H1 (cell line): ENCODE measurements around the gene CABP4. TPM values are rescaled to one million over a fixed set of nuclear protein-coding genes. Genes with fewer than 3 reads are reported as not detected.

ENCODE experiments used
- CBX8 ChIP-seq: fragments of 300-800, 300-1000 bp; sonication (generic); IDR thresholded peaks from 2 replicates; pipeline ENCODE4 v1.7.1; 2016; ENCODE audit warnings: low read depth, low read length, borderline replicate concordance
- CHD2 ChIP-seq: IDR thresholded peaks from 2 replicates; pipeline ENCODE4 v1.6.1; 2012; ENCODE audit warnings: low read length, improper control_type of control experiment
- CHD7 ChIP-seq: fragments of 300-600 bp; sonication (generic); IDR thresholded peaks from 2 replicates; pipeline ENCODE4 v1.7.1; 2012; ENCODE audit warnings: low read length, moderate library complexity, mild to moderate bottlenecking, inconsistent platforms; ENCODE audit not compliant: insufficient replicate concordance
- FOSL1 ChIP-seq: IDR thresholded peaks from 2 replicates; pipeline ENCODE4 v1.6.1; 2011; ENCODE audit warnings: mild to moderate bottlenecking, low read depth, low read length, moderate library complexity; ENCODE audit not compliant: insufficient read depth
- GTF2F1 ChIP-seq: IDR thresholded peaks from 2 replicates; pipeline ENCODE4 v1.6.1; 2012; ENCODE audit warnings: low read depth, low read length, improper control_type of control experiment, borderline replicate concordance
- KDM1A ChIP-seq: fragments of 200-600, 300-600 bp; sonication (generic); IDR thresholded peaks from 2 replicates; pipeline ENCODE4 v1.7.1; 2016; ENCODE audit warnings: mild to moderate bottlenecking, low read length, borderline replicate concordance
- KDM4A ChIP-seq: IDR thresholded peaks from one replicate; pipeline ENCODE4 v1.7.1; 2012; ENCODE audit warnings: low read depth, mild to moderate bottlenecking, moderate library complexity, low read length, inconsistent platforms; ENCODE audit not compliant: severe bottlenecking
- POLR2AphosphoS5 ChIP-seq: IDR thresholded peaks from 2 replicates; pipeline ENCODE4 v1.6.1; 2011; ENCODE audit warnings: low read depth, low read length
- RBBP5 ChIP-seq: IDR thresholded peaks from 2 replicates; pipeline ENCODE4 v1.7.1; 2012; ENCODE audit warnings: low read depth, mild to moderate bottlenecking, inconsistent platforms, low read length, moderate library complexity, borderline replicate concordance
- SP1 ChIP-seq: IDR thresholded peaks from 2 replicates; pipeline ENCODE4 v1.6.1; 2011; ENCODE audit warnings: low read depth, low read length
- ZNF274 ChIP-seq: IDR thresholded peaks from 2 replicates; pipeline ENCODE4 v1.7.0; 2012; ENCODE audit warnings: low read length, borderline replicate concordance; ENCODE audit errors: extremely low read depth
- polyA plus RNA-seq, 7 experiments: library from polyadenylated mRNA; depleted of rRNA in 3 of 7; stranded (reverse) in 5 of 7; unstranded in 2 of 7; fragments of >200 nt in 5 of 7; fragments of 200-250 nt in 2 of 7; gene quantifications; 1 replicate in 5 of 7; 2 replicates in 1 of 7; 4 replicates in 1 of 7; pipeline versions ENCODE4 v1.2.1 to v1.2.3, GENCODE V29; 2011 to 2013; ENCODE audit warnings: missing spikeins in 2 of 7, mixed read lengths in 2 of 7
- total RNA-seq: library from RNA; stranded (reverse); fragmentation: NEBNext Ultra II Directional; extraction: Animal tissue kit (Norgen Biotek cat#: 25700); gene quantifications from 2 replicates; pipeline ENCODE4 v1.2.1, GENCODE V29; 2021

CABP4 gene
- total and polyA plus RNA-seq, 2 of the 8 experiments (the other 6 are each of a cell fraction or from before 2014, with no cell fraction given) = not detected

DNA sequence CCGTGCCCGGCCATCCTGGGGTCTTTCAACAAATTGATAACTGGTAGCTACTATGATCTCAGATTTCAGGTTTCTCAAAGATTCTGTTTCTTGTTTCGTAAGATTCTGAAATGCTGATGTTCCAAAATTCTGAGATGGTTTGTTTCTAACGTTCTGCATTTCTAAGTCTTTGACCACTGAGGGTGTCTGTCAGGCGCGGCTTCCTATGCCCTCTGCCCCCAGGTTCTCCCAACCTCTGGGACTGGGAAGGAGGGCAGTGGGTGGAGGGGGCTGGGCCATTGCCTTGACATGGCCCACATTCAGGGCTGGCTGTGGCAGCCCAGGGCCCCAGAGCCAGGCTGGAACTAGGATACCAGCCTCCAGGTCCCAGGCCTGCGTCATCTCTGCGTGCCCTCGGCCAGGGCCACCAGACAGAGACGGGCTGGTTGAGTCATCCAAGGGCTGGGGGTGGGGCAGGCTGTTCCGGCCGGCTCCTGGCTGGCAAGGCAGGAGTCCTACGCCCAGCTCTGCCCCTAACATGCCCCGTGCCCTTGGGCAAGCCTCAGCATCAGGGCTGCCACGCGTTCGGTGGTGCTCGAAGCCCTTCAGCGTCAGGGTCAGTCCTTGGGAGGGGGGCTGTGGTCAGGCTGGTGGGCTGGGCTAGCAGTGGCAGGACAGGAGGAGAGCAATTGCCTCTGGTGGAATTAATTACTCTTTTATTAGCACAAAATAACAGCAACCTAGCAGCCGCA, 8.7 kb downstream of the CABP4 start (continued):
- TF ChIP-seq CHD7 (no peak), RBBP5 (no peak), FOSL1 (no peak), CHD2 (no peak), GTF2F1 (no peak), KDM1A (no peak), SP1 (no peak), POLR2AphosphoS5 (no peak), ZNF274 (no peak), CBX8 (no peak), KDM4A (no peak)
